Measurements from ENCODE around the gene ITIH1. TPM values are rescaled to one million over a fixed set of nuclear protein-coding genes. Genes with fewer than 3 reads are reported as not detected.

Gene ITIH1
- total and polyA plus RNA-seq, 4 donors, result 0.11 to 0.50 (median 0.35) TPM

DNA sequence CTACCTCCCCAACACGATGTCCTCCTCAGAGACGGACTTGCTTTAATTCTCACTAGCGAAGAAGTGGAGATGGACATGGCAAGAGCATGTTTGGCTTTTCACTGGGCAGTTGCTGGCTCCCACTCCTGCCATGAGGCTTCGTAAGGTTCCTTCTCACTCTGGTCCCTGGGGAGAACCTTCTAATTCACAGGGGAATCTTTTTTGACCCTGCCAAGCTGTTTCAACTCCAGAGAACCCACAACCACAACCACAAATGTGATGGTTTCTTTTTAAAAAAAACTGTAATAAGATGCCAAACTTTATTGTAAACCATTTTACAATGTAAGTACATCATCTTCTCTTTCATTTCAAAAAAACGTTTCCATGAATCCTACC, 59.1 kb downstream of the ITIH1 start:
- Histone ChIP-seq H3K36me3 (ENCODE audit: control insufficient read depth in 4 of 4, insufficient read depth in 4 of 4, low read length in 4 of 4) (peaks cover 0 to 34% (median 7%) of the 10 kb centered on the region in 4 donors), H3K27ac (ENCODE audit: low read depth in 1 of 2, low read length in 1 of 2) (no peak overlapping the region)

GRCh38 chr3:52836986-52837385, 59.6 kb downstream of the ITIH1 start:
- H3K9me3 ChIP-seq (ENCODE audit: control insufficient read depth in 4 of 4, insufficient read depth in 3 of 4, low read length in 3 of 4), result no peaks in the 10 kb centered on the region
- H3K4me1 ChIP-seq (ENCODE audit: control insufficient read depth in 5 of 5, insufficient read depth in 5 of 5, low read length in 5 of 5), result peaks cover 0 to 20% (median 3%) of the 10 kb centered on the region in 5 donors
- H3K36me3 ChIP-seq (ENCODE audit: control insufficient read depth in 4 of 4, insufficient read depth in 4 of 4, low read length in 4 of 4), result peaks cover 0 to 39% (median 9%) of the 10 kb centered on the region in 4 donors
- H3K27ac ChIP-seq (ENCODE audit: low read depth in 1 of 2, low read length in 1 of 2), result no peak overlapping the region
- H3K27me3 ChIP-seq (ENCODE audit: control insufficient read depth in 3 of 3, insufficient read depth in 3 of 3, low read length in 2 of 3), result no peaks in the 10 kb centered on the region
- H3K9ac ChIP-seq (ENCODE audit: insufficient read depth in 1 of 2, low read length in 2 of 2), result no peak overlapping the region
- no peak for TF ChIP-seq CTCF (IDR thresholded peaks at IDR 0.05; ENCODE audit: control extremely low read depth, extremely low read depth)
- ATAC-seq (ENCODE audit: insufficient read depth, low FRiP score), result no peak
- DNase-seq, result no peak
- WGBS, 2 donors, result 86 to 92% methylated on average over 4 of the region's 4 CpGs
- H3K4me3 ChIP-seq, result no peak overlapping the region

More for the DNA sequence above, 59.1 kb downstream of the ITIH1 start:
- ATAC-seq (ENCODE audit: insufficient read depth, low FRiP score) (no peak), DNase-seq (no peak)
- no peak for TF ChIP-seq CTCF (IDR thresholded peaks at IDR 0.05; ENCODE audit: control extremely low read depth, extremely low read depth)
- no peaks in the 10 kb centered on the region for H3K9me3 ChIP-seq (ENCODE audit: control insufficient read depth in 4 of 4, insufficient read depth in 3 of 4, low read length in 3 of 4)
- 92 to 99% methylated on average over 5 of the region's 5 CpGs for WGBS, 2 donors
- no peak overlapping the region for H3K4me3 ChIP-seq
- no peak overlapping the region for H3K9ac ChIP-seq (ENCODE audit: insufficient read depth in 1 of 2, low read length in 2 of 2)
- no peaks in the 10 kb centered on the region for H3K27me3 ChIP-seq (ENCODE audit: control insufficient read depth in 3 of 3, insufficient read depth in 3 of 3, low read length in 2 of 3)
- peaks cover 0 to 20% (median 3%) of the 10 kb centered on the region in 5 donors for H3K4me1 ChIP-seq (ENCODE audit: control insufficient read depth in 5 of 5, insufficient read depth in 5 of 5, low read length in 5 of 5)

GRCh38 chr3:52838561-52839267, 61.3 kb downstream of the ITIH1 start:
- H3K9ac ChIP-seq (ENCODE audit: insufficient read depth in 1 of 2, low read length in 2 of 2), result no peak overlapping the region
- TF ChIP-seq CTCF (IDR thresholded peaks at IDR 0.05; ENCODE audit: control extremely low read depth, extremely low read depth), result no peak
- H3K36me3 ChIP-seq (ENCODE audit: control insufficient read depth in 4 of 4, insufficient read depth in 4 of 4, low read length in 4 of 4), result peaks cover 0 to 45% (median 12%) of the 10 kb centered on the region in 4 donors
- DNase-seq (no peak), ATAC-seq (ENCODE audit: insufficient read depth, low FRiP score) (no peak)
- no peak overlapping the region for H3K27ac ChIP-seq (ENCODE audit: low read depth in 1 of 2, low read length in 1 of 2)
- WGBS, 2 donors, result 86 to 91% methylated on average over 8 of the region's 8 CpGs
- H3K9me3 ChIP-seq (ENCODE audit: control insufficient read depth in 4 of 4, insufficient read depth in 3 of 4, low read length in 3 of 4), result no peaks in the 10 kb centered on the region
- no peak overlapping the region for H3K4me3 ChIP-seq
- no peaks in the 10 kb centered on the region for H3K27me3 ChIP-seq (ENCODE audit: control insufficient read depth in 3 of 3, insufficient read depth in 3 of 3, low read length in 2 of 3)
- peaks cover 0 to 29% (median 8%) of the 10 kb centered on the region in 5 donors for H3K4me1 ChIP-seq (ENCODE audit: control insufficient read depth in 5 of 5, insufficient read depth in 5 of 5, low read length in 5 of 5)

DNA sequence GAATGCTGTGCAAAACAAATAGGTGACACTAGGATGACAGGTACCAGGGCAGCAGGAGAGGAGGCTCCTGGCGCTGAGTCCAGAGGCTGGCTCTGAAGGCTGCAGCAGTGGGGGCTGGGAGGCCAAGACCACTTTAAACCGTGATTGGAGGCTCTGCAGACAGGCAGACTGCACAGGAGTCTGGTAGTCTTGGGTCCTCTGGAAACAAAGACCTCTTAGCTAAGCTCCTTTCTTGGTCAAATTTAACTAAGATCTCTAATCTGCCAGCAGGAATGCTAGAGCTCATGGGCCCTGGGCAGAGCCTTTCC, 61.8 kb downstream of the ITIH1 start:
- Histone ChIP-seq H3K9me3 (ENCODE audit: control insufficient read depth in 4 of 4, insufficient read depth in 3 of 4, low read length in 3 of 4) (no peaks in the 10 kb centered on the region), H3K27ac (ENCODE audit: low read depth in 1 of 2, low read length in 1 of 2) (no peak overlapping the region), H3K36me3 (ENCODE audit: control insufficient read depth in 4 of 4, insufficient read depth in 4 of 4, low read length in 4 of 4) (peaks cover 0 to 45% (median 13%) of the 10 kb centered on the region in 4 donors), H3K4me3 (no peak overlapping the region), H3K9ac (ENCODE audit: insufficient read depth in 1 of 2, low read length in 2 of 2) (no peak overlapping the region), H3K27me3 (ENCODE audit: control insufficient read depth in 3 of 3, insufficient read depth in 3 of 3, low read length in 2 of 3) (no peaks in the 10 kb centered on the region), H3K4me1 (ENCODE audit: control insufficient read depth in 5 of 5, insufficient read depth in 5 of 5, low read length in 5 of 5) (peaks cover 0 to 26% (median 5%) of the 10 kb centered on the region in 5 donors)
- ATAC-seq (ENCODE audit: insufficient read depth, low FRiP score) (no peak), DNase-seq (no peak)
- TF ChIP-seq CTCF (IDR thresholded peaks at IDR 0.05; ENCODE audit: control extremely low read depth, extremely low read depth), result no peak
- 80 to 100% methylated on average over 2 of the region's 2 CpGs for WGBS, 2 donors
